GM19240 (cell line): ENCODE results near the gene GPR3.

Experiments
- DNase-seq: peaks from one replicate; pipeline ENCODE4 v3.0.0; 2011; ENCODE audit warnings: low spot score; ENCODE audit not compliant: insufficient read length

The GPR3 gene

DNA sequence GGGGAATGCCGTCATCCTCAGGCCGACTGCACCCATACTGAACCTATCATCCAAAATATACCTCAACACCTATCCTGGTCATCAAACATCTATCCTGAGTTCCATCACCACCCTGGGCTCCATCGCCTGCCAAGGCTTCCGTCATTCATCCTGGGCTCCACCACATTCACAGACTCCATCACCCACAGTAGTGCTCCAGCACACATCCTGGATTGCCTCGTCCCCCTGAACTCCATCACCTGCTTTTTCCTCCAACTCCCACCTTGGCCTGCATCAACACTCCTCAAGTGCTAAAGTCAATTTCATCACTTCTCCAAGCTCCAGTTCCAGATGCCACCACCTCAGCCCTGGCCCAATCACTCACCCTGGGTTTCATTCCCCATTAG is 33.5 kb upstream of the GPR3 start:
- DNase-seq = no peak

DNA sequence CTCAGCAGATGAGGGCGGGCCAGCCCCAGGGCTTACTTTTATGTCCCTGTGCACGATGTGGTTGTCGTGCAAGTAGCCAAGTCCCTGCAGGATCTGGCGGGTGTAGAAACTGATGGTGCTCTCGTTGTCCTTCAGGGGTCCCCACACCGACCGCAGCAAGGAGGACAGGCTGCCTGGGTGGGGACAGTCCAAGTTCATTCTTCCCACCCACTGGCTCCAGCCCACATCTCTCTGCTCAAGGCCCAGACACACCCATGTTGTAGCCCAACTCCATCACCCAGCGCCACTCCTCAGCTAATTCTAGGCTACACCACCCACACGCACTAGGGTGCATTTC is 32.6 kb upstream of the GPR3 start:
- no peak for DNase-seq

DNA sequence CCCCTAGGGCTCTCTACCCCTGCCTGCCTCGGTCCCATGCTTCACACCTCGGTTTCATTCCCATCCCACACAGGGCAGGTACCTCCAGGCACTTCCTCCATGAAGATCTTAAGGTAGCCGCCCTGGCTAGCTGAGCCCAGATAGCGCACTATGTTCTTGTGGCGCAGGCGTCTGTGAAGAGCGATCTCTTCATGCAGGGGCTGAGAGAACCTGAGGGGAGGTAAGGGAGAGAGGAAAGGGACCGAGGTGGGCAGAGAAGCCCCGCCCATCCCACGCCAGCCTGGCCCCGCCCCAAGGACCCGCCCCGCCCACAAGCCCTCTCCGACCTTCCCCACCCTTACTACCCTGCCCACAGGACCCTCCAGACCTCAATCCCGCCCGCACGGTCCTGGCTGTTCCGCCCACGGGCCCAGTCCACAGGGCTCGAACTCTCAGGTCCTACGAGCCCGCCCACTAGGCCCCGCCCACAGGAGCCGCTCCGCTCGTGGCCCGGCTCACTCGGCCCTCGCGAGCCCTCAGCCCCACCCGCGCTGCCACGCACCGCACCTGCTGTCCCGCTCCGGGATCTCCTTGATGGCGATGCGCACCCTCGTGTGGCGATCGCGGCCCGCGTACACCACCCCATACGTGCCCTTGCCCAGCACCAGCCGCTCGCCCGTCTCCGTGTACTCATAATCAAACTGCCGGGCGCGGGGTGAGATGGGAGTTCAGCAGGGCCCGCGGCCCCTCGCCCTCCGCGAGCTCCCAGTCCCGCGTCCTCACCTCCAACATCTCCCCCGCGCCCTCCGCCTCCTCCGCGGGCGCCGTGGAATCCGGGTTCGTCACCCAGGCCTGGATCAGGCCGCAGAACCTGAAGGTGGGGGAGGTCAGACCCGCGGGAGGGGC is 32.0 kb upstream of the GPR3 start:
- DNase-seq = no peak

DNA sequence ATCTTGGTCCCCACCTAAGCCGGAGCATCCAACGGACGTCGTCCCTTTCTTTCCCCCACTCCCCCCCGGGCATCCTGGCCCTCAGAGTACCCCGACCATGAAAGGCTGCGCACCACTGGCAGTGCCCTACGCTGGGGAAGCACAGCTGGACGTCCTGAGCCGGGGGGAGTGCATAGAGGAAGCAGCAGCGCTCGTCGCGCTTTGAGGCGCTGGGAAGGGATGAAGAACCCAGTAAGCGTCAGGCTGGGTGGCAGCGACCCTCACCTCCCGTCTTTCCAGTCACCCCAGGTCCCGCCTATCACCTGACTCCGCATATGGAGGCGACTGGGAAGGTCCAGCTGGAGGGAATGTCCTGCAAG is 31.4 kb upstream of the GPR3 start:
- DNase-seq = no peak

DNA sequence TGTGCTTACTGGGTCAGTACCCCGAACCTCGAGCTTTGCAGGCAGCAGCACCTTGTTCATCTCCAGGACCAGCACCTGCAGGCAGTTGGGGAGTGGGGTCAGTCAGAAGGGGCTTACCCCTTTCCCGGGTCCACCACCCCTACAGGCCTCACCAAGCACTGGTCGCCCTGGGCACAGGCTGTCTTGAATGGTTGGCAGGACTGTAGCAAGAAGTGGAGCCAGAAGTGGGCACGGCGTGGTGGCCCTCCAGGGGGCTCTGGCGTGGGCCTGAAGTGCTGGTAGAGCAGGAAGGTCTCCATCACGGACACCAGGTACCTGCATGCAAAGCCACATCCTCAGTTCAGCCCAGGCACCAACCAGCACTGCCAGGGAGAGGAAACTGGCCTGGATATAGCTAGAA is 30.9 kb upstream of the GPR3 start:
- no peak for DNase-seq

DNA sequence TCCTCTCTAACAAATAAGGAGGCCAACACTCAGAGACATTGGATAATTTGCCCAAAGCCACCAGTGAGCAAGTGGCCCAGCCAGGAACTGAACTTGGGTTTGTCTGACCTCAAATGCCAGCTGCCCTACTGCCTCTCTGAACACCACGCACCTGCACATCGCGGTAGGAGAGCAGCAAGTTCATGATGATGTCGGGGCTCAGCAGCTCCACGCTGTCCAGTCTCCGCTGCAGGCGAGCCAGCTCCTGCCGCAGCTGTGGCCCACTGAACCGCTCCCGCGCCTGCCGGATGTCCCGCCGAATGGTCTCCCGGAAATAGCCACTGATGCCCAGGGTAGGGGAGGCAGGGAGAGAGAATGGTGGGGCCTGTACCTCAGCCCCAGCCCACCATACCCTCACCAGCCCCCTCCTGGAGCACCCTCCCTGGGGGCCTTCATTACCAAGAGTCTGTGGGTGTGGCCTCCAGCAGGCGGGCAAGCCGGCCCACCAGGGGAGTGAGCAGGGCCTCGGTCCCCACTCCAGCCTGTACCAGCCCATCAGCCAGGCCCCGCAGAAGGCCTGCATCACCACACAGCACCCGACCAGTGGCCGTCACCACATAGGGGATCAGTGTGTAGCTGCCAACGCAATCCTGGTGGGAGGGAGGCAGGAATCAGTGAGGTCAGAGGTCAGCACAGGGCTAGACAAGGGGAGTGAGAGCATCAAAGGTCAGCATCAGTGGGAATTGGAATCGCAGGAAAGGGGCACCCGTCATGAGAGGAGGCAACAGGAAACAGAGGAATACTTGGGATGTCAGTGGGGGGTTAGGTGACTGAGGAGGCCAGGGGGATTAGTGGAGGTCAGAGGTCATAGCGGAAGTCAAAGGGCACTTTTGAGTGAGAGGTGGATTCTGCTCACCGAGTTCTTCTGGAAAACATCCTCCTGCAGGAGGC is 28.4 kb upstream of the GPR3 start:
- no peak for DNase-seq

DNA sequence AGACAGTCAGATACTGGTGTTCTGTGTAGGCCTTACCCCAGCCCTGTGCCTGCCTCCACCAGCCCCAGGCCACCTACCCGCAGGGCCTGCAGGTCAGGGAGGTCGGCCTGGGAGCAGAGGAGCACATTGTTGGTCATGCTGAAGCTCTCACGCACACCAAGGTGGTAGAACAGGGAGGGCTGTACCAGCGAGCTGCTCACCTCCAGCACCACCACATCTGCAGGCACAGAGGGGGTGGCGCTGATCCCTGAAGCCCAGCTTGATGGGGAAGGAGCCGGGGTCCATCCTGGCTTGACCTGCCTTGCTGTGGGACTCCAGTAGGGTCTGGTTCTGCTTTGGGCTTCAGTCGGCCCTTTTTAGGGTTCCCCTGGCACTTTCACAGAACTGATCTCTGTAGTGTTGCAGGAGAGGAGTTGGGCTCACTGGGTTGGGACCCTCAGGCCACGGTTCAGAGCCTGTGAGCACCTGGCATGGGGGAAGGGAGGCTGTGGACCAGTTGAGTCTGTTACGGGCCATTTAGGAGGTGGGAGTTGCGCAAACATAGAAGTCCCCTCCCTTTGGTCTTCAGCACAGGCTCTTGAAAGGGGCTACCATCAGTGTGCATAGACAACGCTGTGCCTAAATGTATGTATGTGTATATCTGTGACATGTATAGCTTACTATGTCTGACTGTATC is 27.6 kb upstream of the GPR3 start:
- DNase-seq = no peak

DNA sequence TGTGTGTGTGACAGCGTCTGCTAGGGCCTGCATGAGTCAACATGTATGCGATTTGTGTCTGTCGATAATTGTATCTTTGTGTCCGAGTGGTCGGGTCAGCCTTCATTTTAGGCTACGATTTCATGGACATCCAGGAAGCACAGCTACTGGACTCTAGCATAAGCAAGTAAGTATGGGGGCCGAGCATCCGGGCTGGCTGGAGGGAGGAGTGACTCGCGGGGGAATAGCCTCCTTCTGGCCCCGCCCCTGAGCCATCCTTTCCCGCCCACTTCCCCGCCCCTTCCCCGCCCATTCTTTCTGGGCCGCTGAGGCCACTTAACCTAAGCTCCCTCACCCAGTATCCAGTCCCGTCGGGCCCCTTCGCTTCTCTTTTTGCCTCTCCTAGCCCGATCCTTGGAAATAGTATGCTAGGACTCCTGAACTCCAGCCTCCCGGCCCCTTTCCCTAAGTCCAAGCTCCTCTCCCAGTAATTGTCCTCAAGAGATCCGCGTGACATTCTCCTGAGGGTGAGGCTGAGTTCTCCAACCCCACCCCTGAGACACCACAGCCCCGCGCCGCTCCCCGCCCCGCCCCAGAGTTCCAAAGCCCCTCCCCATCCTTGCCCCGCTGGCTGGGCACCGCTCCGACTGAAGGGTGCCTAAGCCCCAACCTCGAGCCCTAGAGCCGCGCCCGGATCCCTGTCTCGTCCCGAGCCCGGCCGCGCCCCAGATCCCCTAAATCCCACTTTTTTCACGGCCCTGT is 26.9 kb upstream of the GPR3 start:
- DNase-seq = peak; percentile 89

DNA sequence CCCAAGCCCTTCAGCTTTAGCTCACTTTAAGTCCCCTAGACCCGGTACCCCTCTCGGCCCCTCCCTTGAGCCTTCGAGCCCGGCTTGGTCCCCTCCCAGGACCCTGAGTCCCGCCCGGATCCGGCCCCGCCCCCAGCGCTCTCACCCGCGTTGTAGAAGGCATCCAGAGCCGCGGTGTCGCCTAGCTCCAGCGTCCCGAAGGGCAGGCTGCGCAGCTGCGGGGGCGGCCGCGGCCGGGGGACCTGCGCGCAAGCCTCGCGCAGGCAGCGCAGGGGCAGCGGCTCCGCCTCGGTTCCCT is 26.4 kb upstream of the GPR3 start:
- DNase-seq = peak; percentile 61

DNA sequence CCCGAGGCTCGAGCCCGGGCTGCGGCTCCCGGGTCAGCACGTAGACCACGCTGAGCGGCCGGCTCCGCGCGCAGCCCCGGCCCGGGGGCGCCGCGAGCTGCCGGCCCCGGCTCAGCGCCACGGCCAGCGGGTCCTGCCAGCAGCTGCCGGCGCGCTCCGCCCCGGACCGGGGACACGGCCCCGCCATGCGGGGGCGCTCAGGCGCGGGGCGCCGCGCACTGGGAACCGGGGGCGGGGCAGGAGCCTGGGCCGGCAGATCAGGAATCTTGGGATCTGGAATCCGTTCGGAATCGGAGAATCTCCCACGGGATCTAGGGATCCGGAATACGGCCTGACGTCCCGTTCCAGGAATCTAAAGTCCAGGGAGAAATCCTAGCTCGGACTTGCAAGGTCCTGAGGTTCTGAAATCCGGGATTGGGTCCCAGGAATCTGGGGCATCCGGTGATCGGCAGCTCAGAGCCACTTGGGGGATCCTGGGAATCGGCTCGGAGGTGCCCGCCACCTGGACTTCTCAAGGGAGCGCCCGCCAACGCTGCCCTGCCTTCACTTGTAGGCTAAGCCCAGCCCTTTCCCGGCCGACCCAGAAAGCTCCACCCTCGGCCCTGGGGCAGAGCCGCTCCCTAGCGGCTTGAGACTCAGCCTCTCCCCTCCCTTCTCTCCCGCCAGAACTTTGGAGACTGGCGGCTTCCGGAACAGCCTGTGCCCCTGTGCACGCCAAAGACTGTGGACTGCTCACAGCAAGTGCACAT is 25.8 kb upstream of the GPR3 start, which contains the start of gene MAP3K6:
TSS of gene MAP3K6 (minus strand) at position 551 of the 749 bp plus-strand sequence. CDS start at position 187, 364 bp downstream.
- no peak for DNase-seq

DNA sequence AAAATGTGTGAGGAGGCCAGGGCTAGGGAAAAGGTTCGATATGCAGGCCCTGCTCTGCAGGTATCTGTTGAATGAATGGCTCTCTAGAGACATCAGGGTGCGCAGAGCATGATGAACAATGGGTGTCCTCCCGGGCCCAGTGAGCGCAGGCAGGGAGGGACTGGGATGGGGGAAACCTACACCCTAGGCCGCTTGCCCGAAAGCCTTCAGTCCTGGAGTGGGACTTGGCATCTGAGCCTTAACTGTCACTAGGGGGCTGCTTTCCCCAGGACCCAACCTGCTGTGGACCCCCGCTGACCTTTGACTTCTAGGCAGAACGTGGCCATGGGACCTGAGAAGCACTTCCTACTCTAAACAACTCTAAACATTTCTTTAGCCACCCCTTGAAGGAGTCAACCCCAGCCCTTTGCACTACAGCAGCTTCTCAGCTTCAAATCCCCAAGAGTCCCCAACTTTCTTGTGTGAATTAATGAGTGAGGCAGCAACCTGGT is 25.2 kb upstream of the GPR3 start:
- no peak for DNase-seq

DNA sequence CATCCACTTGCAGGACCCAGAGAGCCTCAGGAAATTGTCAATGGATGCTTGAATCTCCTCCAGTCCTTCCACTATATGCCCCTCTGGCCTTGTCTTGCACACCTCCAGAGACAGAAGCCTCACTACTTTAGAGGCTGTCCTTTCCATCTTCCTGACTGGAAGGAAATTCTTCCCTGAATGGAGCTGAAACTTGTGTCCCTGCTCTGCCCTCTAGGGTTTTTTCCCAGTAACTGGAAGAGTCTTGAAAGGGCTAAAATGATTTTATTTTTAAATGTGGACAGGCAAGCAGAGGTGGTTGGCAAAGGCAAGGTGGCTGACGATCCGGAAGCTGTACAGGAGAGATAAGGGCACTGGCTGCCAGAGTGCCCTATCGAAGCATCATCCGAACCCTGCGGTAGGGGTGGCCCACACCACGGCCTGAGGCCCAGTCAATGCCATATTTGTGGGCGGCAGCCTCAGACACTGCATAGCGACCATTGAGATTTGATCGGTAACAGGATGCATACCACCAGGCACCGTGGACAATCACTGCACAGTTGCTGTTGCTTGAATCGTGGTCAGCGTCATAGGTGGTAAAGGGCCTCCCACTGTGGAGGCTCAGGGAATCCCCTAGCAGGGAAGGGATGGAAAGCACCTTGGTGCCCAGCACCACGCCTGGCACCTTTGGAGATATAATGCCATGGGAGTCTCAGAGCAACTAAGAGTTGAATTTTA is 23.4 kb upstream of the GPR3 start:
- DNase-seq = no peak

DNA sequence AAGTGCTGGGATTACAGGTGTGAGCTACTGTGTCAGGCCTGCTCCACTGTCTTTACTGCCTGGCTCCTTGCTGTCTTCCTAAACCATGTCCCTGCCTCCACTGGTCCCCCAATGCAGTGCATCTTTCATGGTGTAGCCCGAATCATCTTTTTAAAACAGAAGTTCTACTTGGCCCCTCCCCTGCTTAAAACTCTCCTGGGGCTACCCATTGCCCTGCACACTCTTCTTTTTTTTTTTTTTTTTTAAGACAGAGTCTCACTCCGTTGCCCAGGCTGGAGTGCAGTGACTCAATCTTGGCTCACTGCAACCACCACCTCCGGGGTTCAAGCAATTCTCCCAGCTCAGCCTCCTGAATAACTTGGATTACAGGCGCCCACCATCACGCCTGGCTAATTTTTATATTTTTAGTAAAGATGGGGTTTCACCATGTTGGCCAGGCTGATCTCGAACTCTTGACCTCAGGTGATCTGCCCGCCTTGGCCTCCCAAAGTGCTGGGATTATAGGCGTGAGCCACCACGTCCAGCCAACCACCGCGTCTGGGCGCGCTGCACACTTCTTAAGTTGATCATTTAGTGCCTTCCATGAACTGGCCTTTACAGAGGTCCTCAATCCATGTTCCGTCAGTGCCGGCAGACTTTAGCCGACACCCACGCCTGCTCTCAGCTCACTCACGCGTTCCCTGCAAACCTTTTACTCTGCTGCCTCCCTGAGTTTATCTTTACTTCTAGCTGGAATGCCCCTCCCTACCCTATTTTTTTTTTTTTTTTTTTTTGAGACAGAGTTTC is 20.2 kb upstream of the GPR3 start:
- DNase-seq = no peak

DNA sequence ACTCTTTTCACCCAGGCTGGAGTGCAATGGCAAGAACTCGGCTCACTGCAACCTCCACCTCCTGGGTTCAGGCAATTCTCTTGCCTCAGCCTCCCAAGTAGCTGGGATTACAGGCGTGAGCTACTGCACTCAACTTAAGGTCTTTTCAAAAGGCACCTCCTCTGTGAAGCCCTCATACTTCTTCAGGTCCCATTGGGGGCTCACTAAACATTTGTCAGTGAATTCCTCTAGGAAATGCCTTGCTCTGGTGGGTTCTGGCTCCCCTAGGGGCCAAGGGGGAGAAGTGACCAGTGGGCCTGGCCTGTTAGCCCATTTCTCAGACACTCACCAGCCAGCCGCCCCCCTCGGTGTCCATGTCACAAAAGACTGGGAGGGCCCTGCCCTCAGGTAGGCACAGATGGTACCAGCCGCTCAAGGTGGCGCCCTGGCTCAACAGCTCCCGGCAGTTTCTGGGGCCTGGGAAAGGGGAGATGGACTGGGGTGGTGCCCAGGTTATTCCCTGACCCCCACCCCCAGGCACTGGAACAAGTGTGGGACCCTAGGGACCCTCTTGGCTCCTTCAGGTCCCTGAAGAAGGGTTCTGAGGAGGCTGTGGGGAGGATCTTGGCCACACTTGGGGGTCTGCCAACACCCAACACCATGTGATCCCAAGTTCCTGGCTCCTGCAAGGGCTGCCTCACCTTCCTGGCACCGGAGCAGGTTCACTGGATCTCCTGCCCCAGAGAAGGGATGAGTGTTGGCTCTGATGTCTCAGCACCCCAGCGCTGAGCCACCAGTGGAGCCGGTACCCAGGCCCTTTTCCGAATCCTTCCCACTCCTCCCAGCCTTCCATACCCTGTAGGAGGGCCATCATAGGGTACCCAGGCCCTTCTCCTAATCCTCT is 19.4 kb upstream of the GPR3 start:
- no peak for DNase-seq

DNA sequence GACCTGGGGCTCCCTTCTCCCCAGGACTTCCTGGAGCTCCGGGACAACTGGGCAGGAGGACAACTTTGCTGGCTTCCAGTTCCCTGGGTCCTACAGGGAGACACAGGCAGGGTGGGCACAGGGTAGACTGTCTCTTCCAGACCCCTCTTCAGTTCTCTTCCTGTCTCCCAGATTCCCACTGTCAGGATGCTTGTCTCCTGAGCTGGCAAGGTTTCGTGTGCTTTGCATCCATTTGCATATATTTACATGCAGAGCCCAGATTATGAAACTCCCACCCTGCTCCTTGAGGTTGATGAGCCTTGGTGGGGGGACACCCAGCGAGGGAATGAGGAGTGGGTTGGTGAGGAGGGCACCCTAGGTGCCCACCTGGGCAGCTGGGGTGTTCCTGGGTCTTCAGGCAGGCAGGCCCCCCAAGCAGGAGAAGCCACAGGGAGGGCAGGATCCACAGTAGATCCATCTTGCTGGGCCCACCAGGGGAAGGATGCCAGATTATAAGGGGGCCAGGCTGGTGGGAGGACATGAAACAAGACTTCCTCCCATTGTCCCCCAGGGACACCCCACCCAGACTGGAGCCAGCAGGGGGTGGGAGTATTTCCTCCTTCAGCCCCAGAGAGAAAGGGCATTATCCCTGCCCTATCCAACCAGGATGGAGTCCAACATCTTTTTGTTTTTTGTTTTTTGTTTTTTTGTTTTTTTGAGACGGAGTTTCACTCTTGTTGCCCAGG is 17.9 kb upstream of the GPR3 start, which contains the start of gene FCN3:
TSS of gene FCN3 (minus strand) at position 463 of the 725 bp plus-strand sequence. CDS start at position 457, 6 bp downstream.
- no peak for DNase-seq

DNA sequence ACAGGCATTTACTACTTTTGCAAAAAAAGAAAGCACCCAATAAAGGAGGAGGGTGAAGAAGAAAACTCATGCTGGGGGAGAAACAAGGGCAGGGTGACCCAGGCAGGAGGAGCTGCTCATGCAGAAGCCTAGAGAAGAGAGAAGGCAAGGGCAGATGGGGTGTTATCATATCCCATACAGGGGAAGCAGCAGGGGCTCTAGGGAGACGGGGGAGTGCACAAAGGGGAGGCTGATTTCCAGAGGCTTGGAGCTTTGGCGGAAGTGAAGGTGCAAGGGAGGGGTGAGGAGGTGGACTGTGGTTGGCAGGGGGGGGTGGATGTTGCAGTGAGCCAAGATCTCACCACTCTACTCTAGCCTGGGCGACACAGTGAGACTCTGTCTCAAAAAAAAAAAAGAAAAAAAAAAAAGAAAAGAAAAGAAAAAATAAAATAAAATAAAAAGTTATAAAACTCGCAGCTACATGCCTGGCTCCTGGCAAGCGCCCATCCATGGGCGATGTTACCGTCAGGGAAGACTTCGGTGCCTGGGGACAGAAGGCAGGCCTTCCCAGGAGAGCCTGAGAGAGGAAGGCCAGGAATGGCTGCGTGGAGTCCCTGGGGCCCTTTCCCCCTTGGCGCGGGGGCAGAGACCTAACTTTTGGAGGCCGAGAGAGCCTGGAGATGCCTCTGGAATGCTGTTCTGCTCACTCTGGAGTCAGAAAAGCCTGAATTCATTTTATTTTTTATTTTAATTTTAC is 14.5 kb upstream of the GPR3 start:
- no peak for DNase-seq
